ENCODE data around the gene LIPK.
A peak's percentile ranks its signal among the peaks of the same experiment; 100 is the strongest.

LIPK gene

DNA sequence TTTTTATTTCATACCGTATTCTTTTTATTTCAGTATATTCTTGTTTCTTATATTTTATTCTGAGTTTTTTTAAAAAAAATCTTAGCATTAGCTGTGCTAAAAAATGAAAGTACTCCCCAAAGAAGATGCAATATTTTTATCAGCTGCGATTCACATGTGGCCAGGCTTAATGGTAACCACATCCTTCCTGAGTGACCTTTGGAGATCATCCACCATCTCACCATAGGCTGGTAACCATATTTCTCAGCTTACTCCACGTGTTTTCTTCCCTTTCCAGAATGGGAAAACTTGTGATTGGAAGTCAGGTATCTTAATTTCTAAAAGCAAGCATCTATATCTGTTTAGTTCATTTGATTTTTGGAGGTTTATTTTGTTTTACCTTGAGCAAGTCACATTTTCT lies 77.7 kb downstream of the LIPK start:
- no peak for DNase-seq

DNA sequence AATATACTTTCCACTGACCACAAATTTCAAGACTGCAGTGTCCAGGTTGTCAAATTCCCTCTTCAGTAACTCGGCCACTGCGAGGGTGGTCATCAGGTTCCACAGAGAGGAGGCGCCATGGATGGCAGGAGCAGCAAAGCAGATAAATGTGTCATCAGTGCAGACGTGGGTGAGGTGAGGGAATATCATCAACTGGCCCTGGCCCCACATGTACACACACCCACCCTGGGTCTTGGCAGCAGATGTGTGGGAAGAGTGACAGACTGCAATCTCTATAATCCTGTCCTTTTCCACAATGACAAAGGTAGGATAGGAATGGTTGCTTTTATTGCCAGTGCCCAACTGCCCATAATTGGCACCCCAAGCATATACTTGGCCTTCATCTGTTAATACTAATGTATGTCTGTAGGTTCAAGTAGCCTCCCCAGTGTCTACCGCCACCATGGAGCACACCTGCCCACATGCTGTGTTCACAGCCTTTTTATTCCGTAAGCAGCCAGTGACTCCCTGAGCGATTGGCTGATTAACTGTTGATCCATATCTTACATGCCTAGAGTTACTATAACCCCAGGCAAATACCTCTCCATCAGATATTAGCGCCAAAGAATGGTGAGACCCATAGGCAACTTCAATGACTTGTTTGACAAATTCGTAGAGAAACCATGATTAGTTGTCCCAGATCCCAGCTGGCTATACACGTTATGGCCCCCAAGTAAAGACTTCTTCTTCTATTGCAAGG lies 80.2 kb downstream of the LIPK start:
- DNase-seq, result no peak

GRCh38 chr10:88787463-88787862 lies 81.4 kb downstream of the LIPK start:
- no peak for DNase-seq

DNA sequence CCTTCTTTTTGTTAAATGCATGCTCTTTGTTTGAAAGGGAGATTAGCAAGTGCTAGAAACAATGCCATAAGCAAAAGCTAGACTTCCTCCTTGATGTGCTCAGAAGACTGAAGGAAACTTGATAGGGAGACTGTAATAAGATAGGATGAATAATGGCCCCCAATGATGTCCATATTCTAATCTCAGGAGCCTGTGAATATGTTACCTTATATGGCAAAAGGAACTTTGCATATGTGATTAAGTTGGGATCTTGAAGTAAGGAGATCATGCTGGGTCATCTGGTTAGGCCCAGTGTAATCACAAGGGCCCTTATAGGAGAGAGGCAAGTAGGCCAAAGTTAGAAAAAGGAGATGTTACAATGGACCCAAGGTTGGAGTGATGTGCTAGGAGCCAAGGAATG lies 82.9 kb downstream of the LIPK start:
- DNase-seq, result no peak

DNA sequence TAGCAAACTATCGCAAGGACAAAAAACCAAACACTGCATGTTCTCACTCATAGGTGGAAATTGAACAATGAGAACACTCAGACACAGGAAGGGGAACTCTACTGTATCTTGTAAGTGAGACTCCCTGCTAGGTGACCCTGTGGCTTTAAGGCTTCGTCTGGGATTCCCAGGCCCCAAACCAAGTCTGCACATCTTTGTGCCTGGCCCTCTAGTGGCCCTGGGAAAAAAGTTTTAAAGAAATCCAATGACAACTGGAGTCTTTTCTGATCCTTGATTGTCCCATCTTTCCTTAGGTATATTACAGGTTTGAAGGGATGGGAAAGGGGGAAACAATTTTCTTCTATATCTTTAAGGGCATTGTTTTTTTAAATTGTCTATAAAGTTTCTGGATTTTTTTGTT lies 85.9 kb downstream of the LIPK start:
- DNase-seq, result no peak

GRCh38 chr10:88792661-88793060 lies 86.6 kb downstream of the LIPK start:
- peak in 14 of 56 donors; percentile 1 to 22 (median 10) for DNase-seq

DNA sequence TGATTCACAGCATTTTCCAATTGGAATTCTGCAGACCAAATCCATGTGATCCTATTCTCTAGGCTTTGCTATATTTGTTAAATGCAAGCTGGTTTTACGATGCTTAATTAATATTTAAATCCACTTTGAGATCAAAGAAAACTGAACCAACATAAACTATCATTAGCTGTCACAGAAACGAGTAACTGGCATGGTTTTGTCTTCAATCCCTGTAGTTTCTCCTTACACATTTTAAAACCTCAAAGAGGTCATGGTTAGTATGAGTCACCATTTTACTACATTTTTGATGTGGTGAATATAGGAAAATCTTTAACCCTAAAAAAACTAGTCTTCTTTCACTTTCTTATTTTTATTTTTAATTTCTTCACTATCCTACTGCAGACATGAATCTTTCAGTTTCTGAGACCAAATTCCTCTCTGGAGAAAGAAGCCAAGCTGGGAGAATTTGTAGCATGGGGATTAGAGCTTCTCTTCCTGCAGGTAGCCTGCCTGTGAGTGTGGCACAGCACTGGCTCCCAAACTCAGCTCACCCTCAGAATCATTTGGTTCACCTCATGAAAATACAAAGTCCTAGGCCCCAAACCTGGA lies 87.8 kb downstream of the LIPK start:
- no peak for DNase-seq

GRCh38 chr10:88794731-88795130 lies 88.7 kb downstream of the LIPK start:
- no peak for DNase-seq

- no peak for DNase-seq
These were observed 94.4 kb downstream of the LIPK start for GRCh38 chr10:88800152-88801125.

All from nucleus accumbens (tissue), 56 donors.